Pancreas (tissue), 10 donors: Measurements from ENCODE around the gene IFI27L1. TPM values are rescaled to one million over a fixed set of nuclear protein-coding genes. Genes with fewer than 3 reads are reported as not detected.

Experiments used
- ATAC-seq, 4 donors: fragments of 200-7000 bp; cut with Tn5 transposase; one replicate each; pipeline versions ENCODE4 v1.8.0 to v1.9.1; 2020; ENCODE audit warnings: mild to moderate bottlenecking in 4 of 4, moderate library complexity in 4 of 4
- DNase-seq, 6 donors: peaks; one replicate each; pipeline ENCODE4 v3.0.0-alpha.2; 2020
- FAIRE-seq: peaks from 2 replicates; lab custom pipeline; 2012; peaks lifted over from hg19 to GRCh38; lab: Jason Lieb, UNC
- H3K27ac ChIP-seq, 4 donors: fragments of 200-600 bp; sonication (generic); 1 replicate in 3 of 4; 2 replicates in 1 of 4; pipeline versions ENCODE4 v1.5.0 to v1.8.0; 2020
- H3K27me3 ChIP-seq, 4 donors: fragments of 200-600 bp; one replicate each; pipeline ENCODE4 v1.8.0; 2021
- H3K36me3 ChIP-seq, 3 donors: fragments of 200-600 bp; sonication (generic) in 1 of 3; one replicate each; pipeline versions ENCODE4 v1.5.0 to v1.8.0; 2020 to 2021
- H3K4me1 ChIP-seq, 3 donors: fragments of 200-600 bp; one replicate each; pipeline ENCODE4 v1.8.0; 2021
- H3K4me3 ChIP-seq, 4 donors: fragments of 200-600 bp; sonication (generic) in 2 of 4; one replicate each; pipeline versions ENCODE4 v1.5.0 to v1.8.0; 2020 to 2021
- H3K9me3 ChIP-seq, 4 donors: fragments of 200-600 bp; one replicate each; pipeline ENCODE4 v1.8.0; 2021
- CTCF ChIP-seq, 4 donors: fragments of 200-600 bp; sonication (generic) in 3 of 4; IDR thresholded peaks; one replicate each; pipeline versions ENCODE4 v1.5.0 to v1.8.0; 2021; ENCODE audit warnings: antibody characterized with exemption in 4 of 4
- WGBS, 2 donors: extraction: QIAGEN DNeasy Blood & Tissue Kit; methylation state at CpG; one replicate each; pipeline ENCODE4 v1.1.7; 2013; 5-methylcytosine and 5-hydroxymethylcytosine counted together
- intact Hi-C, 3 donors: fragments of 100-400 bp; cut with DNase I; formaldehyde crosslinking; loops; one replicate each; pipeline versions ENCODE4 v1.11.1 to v1.14.2; 2022
- polyA plus RNA-seq, 2 donors: library from polyadenylated mRNA; stranded (reverse); fragments of 200-250 nt; gene quantifications; one replicate each; pipeline ENCODE4 v1.2.3, GENCODE V29; 2013
- total RNA-seq, 6 donors: library from RNA; stranded (reverse); fragmentation: NEBNext Ultra II Directional in 4 of 6; extraction: Animal tissue kit (Norgen Biotek cat#: 25700) in 4 of 6; gene quantifications; one replicate each; pipeline versions ENCODE4 v1.2.1 to v1.2.4, GENCODE V29; 2021 to 2023
- donor health status: healthy with polysubstance abuse.
- donor health status: DM: no; HTN: no; CAD: no; lungs with moderate emphysema.
- donor health status: DM: no; HTN: no; CAD: no.
- donor health status: control.
- donor health status: control.
- donor health status: Bipolar disorder and iron deficiency.
- donor health status: DM: yes; HTN: yes; CAD: no.
- donor health status: DM: no; HTN: no; CAD: no.
- donor health status: DM: no; HTN: no; CAD: no.
- donor health status: DM: yes; HTN: yes; CAD: no.

IFI27L1 gene
- total and polyA plus RNA-seq, 8 donors, result 3.8 to 14.3 (median 7.7) TPM

GRCh38 chr14:94046696-94047250, 34.3 kb upstream of the IFI27L1 start:
- no peak overlapping the region for H3K27ac ChIP-seq
- H3K4me3 ChIP-seq, result no peak overlapping the region
- H3K27me3 ChIP-seq, result no peaks in the 10 kb centered on the region
- FAIRE-seq (no peak), DNase-seq (no peak), ATAC-seq (no peak)
- H3K4me1 ChIP-seq, result no peaks in the 10 kb centered on the region
- intact Hi-C loops, result no loop called here
- H3K9me3 ChIP-seq, result no peaks in the 10 kb centered on the region
- TF ChIP-seq CTCF (IDR thresholded peaks at IDR 0.05), result no peak
- 81 to 86% methylated on average over 7 of the region's 7 CpGs for WGBS, 2 donors
- peaks cover 0 to 60% (median 38%) of the 10 kb centered on the region in 3 donors for H3K36me3 ChIP-seq

- no peak for FAIRE-seq
- peaks cover 0 to 68% (median 46%) of the 10 kb centered on the region in 3 donors for H3K36me3 ChIP-seq
Observed at GRCh38 chr14:94047581-94047980, 33.5 kb upstream of the IFI27L1 start.

GRCh38 chr14:94048691-94049624, 32.2 kb upstream of the IFI27L1 start:
- Histone ChIP-seq H3K36me3 (peaks cover 0 to 74% (median 51%) of the 10 kb centered on the region in 3 donors), H3K9me3 (no peaks in the 10 kb centered on the region), H3K27ac (no peak overlapping the region), H3K4me3 (no peak overlapping the region), H3K4me1 (peaks cover 0 to 2% (median 0%) of the 10 kb centered on the region in 3 donors), H3K27me3 (no peaks in the 10 kb centered on the region)
- intact Hi-C loops, result no loop called here
- ATAC-seq, result no peak
- no peak for TF ChIP-seq CTCF (IDR thresholded peaks at IDR 0.05)
- no peak for FAIRE-seq
- DNase-seq, result no peak
- 82 to 89% methylated on average over 10 of the region's 10 CpGs for WGBS, 2 donors

More at GRCh38 chr14:94047581-94047980, 33.5 kb upstream of the IFI27L1 start:
- intact Hi-C loops, result no loop called here
- WGBS, 2 donors, result 96 to 98% methylated on average over 3 of the region's 3 CpGs
- H3K4me1 ChIP-seq, result no peaks in the 10 kb centered on the region
- no peaks in the 10 kb centered on the region for H3K27me3 ChIP-seq
- no peak for TF ChIP-seq CTCF (IDR thresholded peaks at IDR 0.05)
- no peak for DNase-seq
- H3K27ac ChIP-seq, result no peak overlapping the region
- no peak overlapping the region for H3K4me3 ChIP-seq
- H3K9me3 ChIP-seq, result no peaks in the 10 kb centered on the region
- ATAC-seq, result no peak

GRCh38 chr14:94049625-94050023, 31.5 kb upstream of the IFI27L1 start:
- WGBS, 2 donors, result 89 to 97% methylated on average over 2 of the region's 2 CpGs
- Histone ChIP-seq H3K27me3 (no peaks in the 10 kb centered on the region), H3K4me3 (no peak overlapping the region), H3K27ac (no peak overlapping the region), H3K36me3 (peaks cover 0 to 78% (median 56%) of the 10 kb centered on the region in 3 donors), H3K9me3 (no peaks in the 10 kb centered on the region), H3K4me1 (peaks cover 0 to 7% (median 0%) of the 10 kb centered on the region in 3 donors)
- intact Hi-C loops, result no loop called here
- no peak for DNase-seq
- TF ChIP-seq CTCF (IDR thresholded peaks at IDR 0.05), result no peak
- no peak for FAIRE-seq
- no peak for ATAC-seq
